Progenitor cell of endocrine pancreas (in vitro differentiated cells): Measurements from ENCODE around the gene TTC33. TPM values are rescaled to one million over a fixed set of nuclear protein-coding genes. Genes with fewer than 3 reads are reported as not detected.

Experiments
- DNase-seq: peaks from one replicate; pipeline ENCODE4 v3.0.0; 2021; ENCODE audit warnings: low spot score; ENCODE audit not compliant: unreplicated experiment
- H3K27ac Mint-ChIP-seq: 2 replicates; pipeline ENCODE4 v1.8.0; 2021; ENCODE audit warnings: mild to moderate bottlenecking, moderate library complexity, mixed read lengths
- H3K27me3 Mint-ChIP-seq: 2 replicates; pipeline ENCODE4 v1.8.0; 2021; ENCODE audit warnings: mixed read lengths
- H3K36me3 Mint-ChIP-seq: 2 replicates; pipeline ENCODE4 v1.8.0; 2022; ENCODE audit warnings: mixed read lengths; ENCODE audit not compliant: insufficient read depth
- H3K4me1 Mint-ChIP-seq: 2 replicates; pipeline ENCODE4 v1.8.0; 2021; ENCODE audit warnings: low read depth, mixed read lengths
- H3K4me3 Mint-ChIP-seq: 2 replicates; pipeline ENCODE4 v1.8.0; 2021; ENCODE audit warnings: low read depth, mild to moderate bottlenecking, moderate library complexity, mixed read lengths
- H3K9me3 Mint-ChIP-seq: 2 replicates; pipeline ENCODE4 v1.8.0; 2021; ENCODE audit warnings: low read depth, mixed read lengths
- total RNA-seq: library from RNA; stranded (reverse); gene quantifications from 2 replicates; pipeline ENCODE4 v1.2.1, GENCODE V29; 2021
- TF ChIP-seq, protein P1 (sequence below): fragments of 200-600 bp; sonication (generic); IDR thresholded peaks from one replicate; pipeline ENCODE4 v1.5.0; 2021; ENCODE audit warnings: antibody characterized with exemption, mild to moderate bottlenecking; ENCODE audit not compliant: unreplicated experiment

The TTC33 gene
- total RNA-seq, 1 donor from 2014 or later: 25.4 TPM

DNA sequence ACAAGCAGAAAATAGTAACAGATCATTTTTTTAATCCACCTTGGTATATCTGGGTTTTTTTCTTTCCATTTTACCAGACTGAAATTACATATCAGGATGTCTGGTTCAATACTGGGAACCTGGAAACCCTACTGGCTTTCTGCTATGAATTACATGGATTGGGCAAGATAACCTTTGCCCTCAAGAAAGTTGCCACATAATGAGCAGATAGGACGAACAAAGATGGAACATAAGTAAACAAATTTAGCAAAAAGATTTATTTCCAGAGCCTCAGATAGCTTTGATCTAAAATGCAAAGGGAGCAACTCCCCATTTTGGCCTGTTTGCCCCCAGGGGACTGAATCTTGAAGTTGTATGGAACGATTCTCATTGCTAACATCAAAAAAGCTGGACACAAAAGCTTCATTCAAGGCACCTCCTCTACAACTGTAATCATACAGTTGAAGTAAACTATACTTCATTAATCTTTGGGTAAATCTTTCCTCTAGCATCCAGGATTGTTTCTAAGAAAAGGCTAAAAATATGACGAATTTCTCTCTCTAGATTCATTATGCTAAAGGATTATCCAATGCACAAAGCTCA, 207.7 kb downstream of the TTC33 start:
- TF ChIP-seq, protein P1, sequence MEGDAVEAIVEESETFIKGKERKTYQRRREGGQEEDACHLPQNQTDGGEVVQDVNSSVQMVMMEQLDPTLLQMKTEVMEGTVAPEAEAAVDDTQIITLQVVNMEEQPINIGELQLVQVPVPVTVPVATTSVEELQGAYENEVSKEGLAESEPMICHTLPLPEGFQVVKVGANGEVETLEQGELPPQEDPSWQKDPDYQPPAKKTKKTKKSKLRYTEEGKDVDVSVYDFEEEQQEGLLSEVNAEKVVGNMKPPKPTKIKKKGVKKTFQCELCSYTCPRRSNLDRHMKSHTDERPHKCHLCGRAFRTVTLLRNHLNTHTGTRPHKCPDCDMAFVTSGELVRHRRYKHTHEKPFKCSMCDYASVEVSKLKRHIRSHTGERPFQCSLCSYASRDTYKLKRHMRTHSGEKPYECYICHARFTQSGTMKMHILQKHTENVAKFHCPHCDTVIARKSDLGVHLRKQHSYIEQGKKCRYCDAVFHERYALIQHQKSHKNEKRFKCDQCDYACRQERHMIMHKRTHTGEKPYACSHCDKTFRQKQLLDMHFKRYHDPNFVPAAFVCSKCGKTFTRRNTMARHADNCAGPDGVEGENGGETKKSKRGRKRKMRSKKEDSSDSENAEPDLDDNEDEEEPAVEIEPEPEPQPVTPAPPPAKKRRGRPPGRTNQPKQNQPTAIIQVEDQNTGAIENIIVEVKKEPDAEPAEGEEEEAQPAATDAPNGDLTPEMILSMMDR: no peak
- H3K4me1 Mint-ChIP-seq: peaks cover 11% of the 10 kb centered on the region
- H3K9me3 Mint-ChIP-seq: peaks cover 3% of the 10 kb centered on the region
- DNase-seq: no peak
- no peak overlapping the region for H3K4me3 Mint-ChIP-seq
- no peaks in the 10 kb centered on the region for H3K36me3 Mint-ChIP-seq
- H3K27me3 Mint-ChIP-seq: no peaks in the 10 kb centered on the region
- H3K27ac Mint-ChIP-seq: no peak overlapping the region

DNA sequence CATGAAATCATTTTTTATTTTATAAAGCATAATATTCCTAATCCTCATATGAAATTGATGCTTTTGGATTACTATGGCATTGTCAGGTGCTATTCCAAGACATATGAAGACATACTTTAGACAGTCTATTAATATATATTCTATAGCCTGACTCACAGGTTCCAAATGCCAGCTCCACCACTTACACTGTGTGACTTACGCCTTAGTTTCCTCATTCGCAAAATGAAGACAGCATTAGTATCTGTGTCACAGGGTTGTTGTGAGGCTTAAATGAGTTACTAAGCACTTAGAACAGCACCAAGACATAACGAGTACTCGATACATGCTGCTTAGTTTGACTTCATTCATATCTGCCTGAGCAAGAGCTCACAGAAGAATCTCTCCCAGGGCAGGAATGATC, 208.2 kb downstream of the TTC33 start:
- Mint-ChIP-seq H3K4me3 (no peak overlapping the region), H3K4me1 (peaks cover 11% of the 10 kb centered on the region), H3K36me3 (no peaks in the 10 kb centered on the region), H3K27me3 (no peaks in the 10 kb centered on the region), H3K9me3 (peaks cover 3% of the 10 kb centered on the region), H3K27ac (no peak overlapping the region)
- DNase-seq: no peak
- TF ChIP-seq, protein P1: no peak

DNA sequence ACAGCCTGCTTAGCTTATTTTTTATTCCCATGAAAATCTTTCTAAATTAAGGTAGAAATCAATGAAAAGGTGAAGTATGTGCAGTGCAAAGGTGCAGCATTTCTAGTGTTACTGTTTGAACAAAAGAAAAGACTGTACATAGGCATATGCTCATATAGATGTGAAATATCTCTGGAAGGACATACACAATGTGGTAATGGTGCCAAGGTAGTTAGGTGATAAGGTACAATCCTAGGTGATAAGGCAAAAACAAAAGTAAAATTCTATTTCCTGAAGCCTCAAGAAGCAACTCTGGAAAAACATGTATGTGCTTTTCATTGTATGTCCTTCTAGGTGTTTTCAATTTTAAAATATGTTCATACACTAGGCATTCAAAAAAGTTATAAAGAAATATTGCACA, 215.5 kb downstream of the TTC33 start:
- DNase-seq: no peak
- Mint-ChIP-seq H3K27me3 (no peaks in the 10 kb centered on the region), H3K36me3 (no peaks in the 10 kb centered on the region), H3K9me3 (peaks cover 13% of the 10 kb centered on the region), H3K27ac (no peak overlapping the region), H3K4me1 (no peaks in the 10 kb centered on the region), H3K4me3 (no peak overlapping the region)
- TF ChIP-seq, protein P1: no peak

DNA sequence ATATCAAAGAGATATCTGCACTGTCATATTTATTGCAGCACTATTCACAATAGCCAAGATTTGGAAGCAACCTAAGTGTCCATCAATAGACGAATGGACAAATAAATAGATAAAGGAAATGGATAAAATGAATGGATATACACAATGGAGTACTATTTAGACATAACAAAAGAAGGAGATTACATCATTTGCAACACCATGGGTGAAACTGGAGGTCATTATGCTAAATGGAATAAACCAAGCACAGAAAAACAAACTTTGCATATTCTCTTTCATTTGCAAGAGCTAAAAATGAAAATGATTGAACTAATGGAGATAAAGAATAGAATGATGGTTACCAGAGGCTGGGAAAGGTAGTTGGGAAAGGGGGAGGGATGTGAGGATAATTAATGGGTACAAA, 231.1 kb downstream of the TTC33 start:
- TF ChIP-seq, protein P1: no peak
- no peak overlapping the region for H3K4me3 Mint-ChIP-seq
- peaks cover 16% of the 10 kb centered on the region for H3K9me3 Mint-ChIP-seq
- no peaks in the 10 kb centered on the region for H3K27me3 Mint-ChIP-seq
- H3K27ac Mint-ChIP-seq: no peak overlapping the region
- no peak for DNase-seq
- H3K36me3 Mint-ChIP-seq: no peaks in the 10 kb centered on the region
- H3K4me1 Mint-ChIP-seq: peaks cover 1% of the 10 kb centered on the region

DNA sequence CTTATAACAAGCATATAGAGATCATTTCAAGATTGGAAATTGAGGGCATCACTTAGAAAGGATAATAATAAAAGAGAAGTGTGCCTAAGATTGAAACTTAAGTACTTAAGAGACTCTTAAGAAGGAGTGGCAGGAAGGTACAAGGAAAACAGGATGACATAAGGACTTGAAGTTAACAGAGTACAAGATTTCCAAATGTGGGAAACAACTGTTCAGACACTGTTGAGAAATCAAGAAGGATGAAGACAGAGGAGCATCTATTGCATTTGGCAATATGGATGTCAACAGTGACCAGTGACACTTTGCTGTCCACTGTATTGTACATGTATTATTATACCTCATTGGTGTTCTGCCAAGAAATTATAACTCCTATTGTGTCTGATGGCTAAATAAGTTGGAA, 233.8 kb downstream of the TTC33 start:
- TF ChIP-seq, protein P1: no peak
- no peaks in the 10 kb centered on the region for H3K36me3 Mint-ChIP-seq
- H3K27me3 Mint-ChIP-seq: no peaks in the 10 kb centered on the region
- peaks cover 1% of the 10 kb centered on the region for H3K4me1 Mint-ChIP-seq
- H3K27ac Mint-ChIP-seq: no peak overlapping the region
- no peak for DNase-seq
- no peak overlapping the region for H3K4me3 Mint-ChIP-seq
- peaks cover 16% of the 10 kb centered on the region for H3K9me3 Mint-ChIP-seq
